ENCODE data around the gene GRM4. TPM values are rescaled to one million over a fixed set of nuclear protein-coding genes. Genes with fewer than 3 reads are reported as not detected.

Gene GRM4
- total RNA-seq, 1 experiment from 2014 or later, result not detected

DNA sequence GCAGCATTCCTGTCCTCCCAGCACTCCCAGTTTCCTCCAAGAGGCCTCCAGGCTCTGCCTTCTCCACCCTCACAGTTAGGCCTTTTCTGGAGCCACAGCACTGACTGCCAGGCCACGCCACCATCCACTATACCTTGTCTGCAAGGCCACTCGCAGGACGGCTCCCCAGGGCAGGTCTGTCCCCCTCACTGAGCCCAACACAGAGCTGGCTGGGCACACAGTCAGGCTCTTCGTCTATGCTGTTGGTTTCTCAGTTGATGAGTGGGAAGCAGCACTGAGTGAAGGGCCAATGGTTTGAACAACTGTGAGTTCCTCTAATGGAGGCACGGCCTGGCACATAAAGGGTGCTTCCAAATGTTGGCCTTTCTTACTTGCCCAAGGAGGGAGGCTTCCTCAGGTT is 95.2 kb downstream of the GRM4 start:
- H3K9me3 ChIP-seq (ENCODE audit: insufficient read depth, low read depth), result no peaks in the 10 kb centered on the region
- H3K4me2 ChIP-seq, result no peak overlapping the region
- CTCF ChIA-PET, result no interaction called here
- no peak overlapping the region for H2AFZ ChIP-seq
- H3K27me3 ChIP-seq (ENCODE audit: insufficient read depth, low read depth), result peaks cover 82% of the 10 kb centered on the region
- H4K20me1 ChIP-seq (ENCODE audit: insufficient read depth), result no peaks in the 10 kb centered on the region
- H3K36me3 ChIP-seq (ENCODE audit: low read depth), result no peaks in the 10 kb centered on the region
- no peak overlapping the region for H3K27ac ChIP-seq
- no peaks in the 10 kb centered on the region for H3F3A ChIP-seq (ENCODE audit: insufficient read depth, low read depth)
- H3K79me2 ChIP-seq (ENCODE audit: low read depth), result no peaks in the 10 kb centered on the region
- no TSS peak for BruUV-seq (replicated peaks)
- TF ChIP-seq EZH2 (IDR thresholded peaks at IDR 0.05; ENCODE audit: low read depth), result no peak
- TF ChIP-seq, protein P1, sequence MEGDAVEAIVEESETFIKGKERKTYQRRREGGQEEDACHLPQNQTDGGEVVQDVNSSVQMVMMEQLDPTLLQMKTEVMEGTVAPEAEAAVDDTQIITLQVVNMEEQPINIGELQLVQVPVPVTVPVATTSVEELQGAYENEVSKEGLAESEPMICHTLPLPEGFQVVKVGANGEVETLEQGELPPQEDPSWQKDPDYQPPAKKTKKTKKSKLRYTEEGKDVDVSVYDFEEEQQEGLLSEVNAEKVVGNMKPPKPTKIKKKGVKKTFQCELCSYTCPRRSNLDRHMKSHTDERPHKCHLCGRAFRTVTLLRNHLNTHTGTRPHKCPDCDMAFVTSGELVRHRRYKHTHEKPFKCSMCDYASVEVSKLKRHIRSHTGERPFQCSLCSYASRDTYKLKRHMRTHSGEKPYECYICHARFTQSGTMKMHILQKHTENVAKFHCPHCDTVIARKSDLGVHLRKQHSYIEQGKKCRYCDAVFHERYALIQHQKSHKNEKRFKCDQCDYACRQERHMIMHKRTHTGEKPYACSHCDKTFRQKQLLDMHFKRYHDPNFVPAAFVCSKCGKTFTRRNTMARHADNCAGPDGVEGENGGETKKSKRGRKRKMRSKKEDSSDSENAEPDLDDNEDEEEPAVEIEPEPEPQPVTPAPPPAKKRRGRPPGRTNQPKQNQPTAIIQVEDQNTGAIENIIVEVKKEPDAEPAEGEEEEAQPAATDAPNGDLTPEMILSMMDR (conservative IDR thresholded peaks at IDR 0.05), result no peak
- POLR2A ChIA-PET (ENCODE audit: unreplicated experiment), result no interaction called here
- no peaks in the 10 kb centered on the region for H3K9me2 ChIP-seq (ENCODE audit: insufficient read depth)
- no peaks in the 10 kb centered on the region for H3K4me1 ChIP-seq (replicated peaks; ENCODE audit: insufficient read depth)
- DNase-seq, result no peak
- no peak overlapping the region for H3K4me3 ChIP-seq
- intact Hi-C loops (cut with micrococcal nuclease; ENCODE audit: unreplicated experiment), result no loop called here

DNA sequence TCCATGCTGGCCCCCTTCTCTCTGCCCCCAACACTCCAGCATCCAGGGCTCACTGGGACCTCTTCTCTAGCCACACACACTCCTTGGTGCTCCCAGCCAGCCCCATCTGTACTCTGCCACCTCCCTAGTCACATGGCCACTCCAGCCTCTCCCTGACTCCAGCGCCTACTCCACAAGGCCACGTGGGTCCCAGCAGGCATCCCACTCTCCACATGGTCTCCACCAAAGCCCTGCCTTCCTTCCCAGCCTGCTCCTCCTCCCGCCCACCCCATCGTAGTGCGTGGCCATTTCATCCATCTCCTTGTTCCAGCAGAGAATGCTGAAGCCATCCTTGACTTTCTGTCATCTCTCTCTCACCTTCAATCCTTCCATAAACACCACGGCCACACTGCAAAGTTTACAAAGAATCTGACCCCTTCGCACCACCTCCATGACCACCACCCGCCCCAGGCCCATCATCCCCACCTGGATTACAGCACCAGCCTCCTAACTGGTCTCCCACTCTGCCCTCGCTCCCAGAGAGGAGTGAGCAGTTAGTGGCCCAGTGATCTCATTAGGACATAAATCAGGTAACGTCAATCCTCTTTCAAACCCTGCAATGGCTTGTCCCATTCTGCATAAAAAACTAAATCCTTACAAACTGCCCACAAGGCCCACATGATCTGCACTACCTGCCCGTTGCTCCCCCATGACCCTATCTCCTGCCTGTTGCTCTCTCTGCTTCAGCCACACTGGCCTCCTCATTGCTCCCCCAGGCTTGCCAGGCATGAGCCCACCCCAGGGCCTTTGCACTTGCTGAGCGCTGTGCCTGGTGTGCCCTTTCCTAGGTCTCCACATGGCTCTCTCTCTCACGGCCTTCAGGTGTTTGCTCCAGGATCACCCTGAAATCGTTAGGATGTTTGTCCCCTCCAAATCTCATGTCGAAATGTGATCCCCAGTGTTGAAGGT is 96.2 kb downstream of the GRM4 start:
- no peaks in the 10 kb centered on the region for H3K79me2 ChIP-seq (ENCODE audit: low read depth)
- ChIA-PET POLR2A (ENCODE audit: unreplicated experiment) (no interaction called here), CTCF (no interaction called here)
- no peaks in the 10 kb centered on the region for H3K4me1 ChIP-seq (replicated peaks; ENCODE audit: insufficient read depth)
- H3K9me2 ChIP-seq (ENCODE audit: insufficient read depth), result no peaks in the 10 kb centered on the region
- intact Hi-C loops (cut with micrococcal nuclease; ENCODE audit: unreplicated experiment), result no loop called here
- H3K27ac ChIP-seq, result no peak overlapping the region
- H4K20me1 ChIP-seq (ENCODE audit: insufficient read depth), result no peaks in the 10 kb centered on the region
- H3K4me3 ChIP-seq, result no peak overlapping the region
- H3K27me3 ChIP-seq (ENCODE audit: insufficient read depth, low read depth), result peaks cover 80% of the 10 kb centered on the region
- no TSS peak for BruUV-seq (replicated peaks)
- H3K9me3 ChIP-seq (ENCODE audit: insufficient read depth, low read depth), result no peaks in the 10 kb centered on the region
- DNase-seq, result no peak
- no peaks in the 10 kb centered on the region for H3F3A ChIP-seq (ENCODE audit: insufficient read depth, low read depth)
- H3K36me3 ChIP-seq (ENCODE audit: low read depth), result no peaks in the 10 kb centered on the region
- no peak overlapping the region for H2AFZ ChIP-seq
- TF ChIP-seq, protein P1 (conservative IDR thresholded peaks at IDR 0.05), result no peak
- no peak for TF ChIP-seq EZH2 (IDR thresholded peaks at IDR 0.05; ENCODE audit: low read depth)
- H3K4me2 ChIP-seq, result no peak overlapping the region

DNA sequence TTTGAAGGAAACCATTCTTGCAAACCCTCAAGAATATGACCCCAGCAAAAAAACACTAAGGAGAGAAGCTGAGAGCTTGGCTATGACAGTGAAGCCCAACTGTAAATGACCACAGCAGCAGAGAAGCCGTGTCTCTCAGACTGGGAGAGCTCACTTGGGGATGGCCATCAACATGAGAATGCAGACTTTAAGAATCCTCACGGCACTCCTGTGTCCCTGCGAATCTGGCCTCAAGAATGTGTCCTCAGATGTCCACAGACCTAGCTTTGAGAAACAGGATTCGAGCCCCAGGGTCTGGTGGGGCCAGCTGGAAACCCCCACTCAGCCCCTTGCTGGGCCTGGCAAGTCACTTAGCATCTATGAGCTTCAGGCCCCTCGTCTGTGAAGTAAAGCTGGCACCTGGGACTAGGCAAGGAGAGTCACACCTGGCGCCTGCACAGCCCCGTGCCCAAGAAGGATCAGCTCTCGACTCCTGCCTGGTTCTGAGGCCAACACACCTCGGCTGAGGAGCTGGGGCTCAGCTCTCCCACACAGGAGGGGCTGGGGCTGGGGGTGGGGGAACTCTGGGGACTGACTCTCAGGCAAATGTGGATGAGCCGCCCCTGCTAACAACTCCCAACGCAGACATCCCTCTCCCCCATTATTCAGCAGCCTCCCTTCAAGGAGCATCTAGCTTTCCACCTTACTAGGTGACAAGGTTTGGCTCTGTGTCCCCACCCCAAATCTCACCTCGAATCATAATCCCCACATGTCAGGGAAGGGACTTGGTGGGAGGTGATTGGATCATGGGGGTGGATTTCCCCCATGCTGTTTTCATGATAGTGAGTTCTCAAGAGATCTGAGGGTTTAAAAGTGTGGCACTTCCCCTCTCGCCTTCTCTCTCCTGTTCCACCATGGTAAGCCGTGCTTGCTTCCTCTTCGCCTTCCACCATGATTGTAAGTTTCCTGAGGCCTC is 97.7 kb downstream of the GRM4 start:
- ChIA-PET POLR2A (ENCODE audit: unreplicated experiment) (interaction anchor here (0.7 kb wide), 1 partner anchor 381 kb away, joined by 8 read pairs; no protein-coding TSS in a partner anchor), CTCF (interaction anchor here (0.6 kb wide), 1 partner anchor 519 kb away, joined by 3 read pairs; no protein-coding TSS in a partner anchor)
- no peak for TF ChIP-seq EZH2 (IDR thresholded peaks at IDR 0.05; ENCODE audit: low read depth)
- TF ChIP-seq, protein P1 (conservative IDR thresholded peaks at IDR 0.05), result no peak
- no peaks in the 10 kb centered on the region for H3K4me1 ChIP-seq (replicated peaks; ENCODE audit: insufficient read depth)
- H3K9me3 ChIP-seq (ENCODE audit: insufficient read depth, low read depth), result no peaks in the 10 kb centered on the region
- intact Hi-C loops (cut with micrococcal nuclease; ENCODE audit: unreplicated experiment), result no loop called here
- H3K4me3 ChIP-seq, result no peak overlapping the region
- DNase-seq, result no peak
- BruUV-seq (replicated peaks), result no TSS peak
- no peaks in the 10 kb centered on the region; the same call in 1 of the 2 replicates for H3F3A ChIP-seq (ENCODE audit: insufficient read depth, low read depth)
- H3K9me2 ChIP-seq (ENCODE audit: insufficient read depth), result no peaks in the 10 kb centered on the region
- H3K79me2 ChIP-seq (ENCODE audit: low read depth), result no peaks in the 10 kb centered on the region
- peaks cover 74% of the 10 kb centered on the region for H3K27me3 ChIP-seq (ENCODE audit: insufficient read depth, low read depth)
- no peaks in the 10 kb centered on the region for H3K36me3 ChIP-seq (ENCODE audit: low read depth)
- no peaks in the 10 kb centered on the region for H4K20me1 ChIP-seq (ENCODE audit: insufficient read depth)
- no peak overlapping the region for H3K4me2 ChIP-seq
- H3K27ac ChIP-seq, result no peak overlapping the region
- no peak overlapping the region for H2AFZ ChIP-seq

Data from PC-9 (cell line).